Measurements from ENCODE around the gene MSI2.

DNA sequence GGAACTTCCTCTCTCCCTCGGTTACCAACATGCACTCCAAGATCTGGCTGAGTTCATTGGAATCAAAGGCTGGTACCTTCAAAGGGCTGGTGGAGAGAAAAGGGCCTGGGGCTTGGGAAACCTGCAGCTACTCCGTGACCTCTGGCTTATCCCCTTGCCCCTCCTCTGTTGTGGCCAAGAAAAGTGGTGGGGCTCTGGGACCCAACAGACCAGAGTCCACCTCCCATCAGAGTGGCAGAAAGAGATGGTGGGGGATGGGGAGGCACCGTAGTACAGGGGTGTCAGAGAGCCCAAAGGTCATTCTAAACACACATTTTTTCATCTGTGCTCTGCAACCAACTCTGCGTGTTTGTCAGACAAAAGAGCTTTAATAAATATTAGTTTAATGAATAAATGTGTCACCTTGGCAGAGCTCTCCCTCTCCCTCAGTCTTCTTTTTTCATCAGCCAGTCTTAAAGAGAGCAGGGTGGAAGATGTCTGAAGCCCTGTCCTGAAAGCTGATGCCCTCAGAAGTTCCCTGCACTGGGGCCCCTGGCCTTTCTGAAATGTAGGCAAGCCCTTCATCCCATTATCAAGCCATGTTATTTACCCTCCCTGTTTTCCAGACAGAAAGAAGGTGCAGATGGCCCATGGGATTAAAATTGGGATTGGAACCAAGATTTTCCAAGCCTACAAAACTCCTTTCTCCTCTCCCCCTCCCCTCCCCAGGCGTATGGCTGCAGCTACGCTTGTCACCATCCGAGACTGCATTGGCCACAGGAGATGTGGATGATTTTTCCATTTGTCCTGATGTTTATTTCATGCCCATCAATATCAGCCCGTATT, 261.5 kb downstream of the MSI2 start:
- TF ChIP-seq, protein P1, sequence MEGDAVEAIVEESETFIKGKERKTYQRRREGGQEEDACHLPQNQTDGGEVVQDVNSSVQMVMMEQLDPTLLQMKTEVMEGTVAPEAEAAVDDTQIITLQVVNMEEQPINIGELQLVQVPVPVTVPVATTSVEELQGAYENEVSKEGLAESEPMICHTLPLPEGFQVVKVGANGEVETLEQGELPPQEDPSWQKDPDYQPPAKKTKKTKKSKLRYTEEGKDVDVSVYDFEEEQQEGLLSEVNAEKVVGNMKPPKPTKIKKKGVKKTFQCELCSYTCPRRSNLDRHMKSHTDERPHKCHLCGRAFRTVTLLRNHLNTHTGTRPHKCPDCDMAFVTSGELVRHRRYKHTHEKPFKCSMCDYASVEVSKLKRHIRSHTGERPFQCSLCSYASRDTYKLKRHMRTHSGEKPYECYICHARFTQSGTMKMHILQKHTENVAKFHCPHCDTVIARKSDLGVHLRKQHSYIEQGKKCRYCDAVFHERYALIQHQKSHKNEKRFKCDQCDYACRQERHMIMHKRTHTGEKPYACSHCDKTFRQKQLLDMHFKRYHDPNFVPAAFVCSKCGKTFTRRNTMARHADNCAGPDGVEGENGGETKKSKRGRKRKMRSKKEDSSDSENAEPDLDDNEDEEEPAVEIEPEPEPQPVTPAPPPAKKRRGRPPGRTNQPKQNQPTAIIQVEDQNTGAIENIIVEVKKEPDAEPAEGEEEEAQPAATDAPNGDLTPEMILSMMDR (IDR thresholded peaks at IDR 0.05; ENCODE audit: insufficient read depth, low read depth, low read length), result no peak
- TF ChIP-seq EZH2 (IDR thresholded peaks at IDR 0.05; ENCODE audit: insufficient read depth, low read length), result no peak
